ENCODE results near the gene FBXW4.
"Not testable (repeated sequence)": the region's sequence is repeated elsewhere in the genome, so short reads cannot be mapped to it uniquely, and the experiment has no call there.

FBXW4 gene

DNA sequence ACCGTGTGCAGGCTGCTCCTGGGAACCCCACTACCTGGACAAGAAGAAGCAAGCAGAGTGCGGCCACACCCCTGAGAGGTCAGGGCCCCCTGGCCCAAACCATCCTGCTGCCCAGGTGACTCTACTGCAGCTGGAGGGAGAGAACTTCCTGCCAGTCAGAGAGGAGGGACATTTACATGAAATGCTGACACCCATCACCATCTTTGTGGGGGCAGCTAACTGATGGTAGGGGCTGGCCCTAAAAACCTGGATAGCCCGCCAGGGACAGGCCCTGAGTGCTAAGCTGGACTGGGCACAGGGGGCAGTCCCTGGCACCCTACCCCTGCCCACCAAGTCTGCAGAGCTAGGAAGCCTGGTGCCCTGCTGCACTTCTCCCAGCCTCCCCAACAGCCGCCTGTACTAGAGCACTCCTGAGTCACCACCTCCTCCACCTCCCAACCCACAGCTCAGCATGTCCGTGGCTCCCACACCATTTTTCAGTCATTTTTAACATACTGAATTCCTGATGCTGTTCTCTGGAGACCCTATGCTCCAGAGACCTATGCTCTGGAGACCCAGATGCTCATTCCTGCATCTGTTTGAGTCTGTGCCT, 79.3 kb downstream of the FBXW4 start:
- DNase-seq = no peak

DNA sequence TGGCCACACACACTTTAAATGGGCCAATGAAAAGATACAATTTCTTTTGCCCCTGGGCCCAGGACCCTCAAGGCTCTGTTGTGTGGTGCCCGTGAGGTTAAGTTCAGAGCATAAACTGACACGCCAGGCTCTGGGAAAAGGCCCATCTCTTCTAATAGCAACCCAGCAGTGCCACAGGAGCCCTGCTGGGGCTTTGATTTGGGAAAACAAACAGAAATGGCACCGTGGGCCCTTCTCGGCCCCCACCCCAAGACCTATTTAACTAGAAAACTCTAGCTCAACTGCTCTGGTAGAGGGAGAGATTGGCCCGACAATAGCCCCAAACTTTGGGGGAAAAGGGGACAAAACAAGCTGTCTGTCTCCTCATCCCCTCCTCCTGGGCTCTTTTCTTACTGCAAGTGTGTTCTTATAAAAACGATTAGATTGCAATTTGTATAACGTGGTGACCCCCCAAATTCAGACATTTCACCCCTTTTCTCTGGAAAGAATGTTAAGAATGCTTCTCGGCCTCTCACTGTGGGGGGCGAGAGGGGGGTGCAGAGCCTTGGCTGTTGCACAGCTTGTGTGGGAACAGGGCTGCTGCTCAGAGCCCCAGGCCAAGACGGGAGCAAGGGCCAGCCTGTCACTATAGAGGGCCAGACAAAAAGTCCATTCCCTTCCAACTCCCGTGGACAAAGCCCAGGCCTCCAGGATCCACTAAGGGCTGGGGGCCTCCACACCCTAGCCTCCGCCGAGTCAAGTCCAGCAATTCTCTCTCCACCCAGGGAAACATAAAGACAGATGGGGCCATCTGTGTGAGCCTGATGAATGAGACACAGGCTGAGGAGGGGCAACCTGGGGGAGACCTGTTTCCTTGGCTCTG, 80.1 kb downstream of the FBXW4 start:
- DNase-seq = no peak

DNA sequence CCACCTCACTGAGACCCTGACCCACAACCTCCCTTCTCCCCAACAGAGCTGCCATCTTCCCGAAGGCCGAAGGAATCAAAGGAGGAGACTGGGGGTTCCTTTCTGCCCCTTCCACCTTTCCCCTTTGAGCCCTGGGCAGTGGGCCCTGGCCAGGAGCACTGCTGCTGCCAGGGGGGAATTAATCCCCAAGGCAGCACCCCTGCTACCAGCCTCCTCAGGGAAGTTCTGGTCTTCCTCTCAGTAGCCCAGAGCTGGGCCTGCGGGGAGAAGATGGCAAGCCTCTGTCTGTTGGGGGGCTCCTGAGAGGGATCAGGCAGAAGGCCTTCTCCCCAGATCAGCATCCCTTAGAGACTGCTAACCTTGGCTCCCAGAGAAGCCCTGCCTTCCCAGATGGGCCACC, 81.3 kb downstream of the FBXW4 start:
- DNase-seq = no peak

DNA sequence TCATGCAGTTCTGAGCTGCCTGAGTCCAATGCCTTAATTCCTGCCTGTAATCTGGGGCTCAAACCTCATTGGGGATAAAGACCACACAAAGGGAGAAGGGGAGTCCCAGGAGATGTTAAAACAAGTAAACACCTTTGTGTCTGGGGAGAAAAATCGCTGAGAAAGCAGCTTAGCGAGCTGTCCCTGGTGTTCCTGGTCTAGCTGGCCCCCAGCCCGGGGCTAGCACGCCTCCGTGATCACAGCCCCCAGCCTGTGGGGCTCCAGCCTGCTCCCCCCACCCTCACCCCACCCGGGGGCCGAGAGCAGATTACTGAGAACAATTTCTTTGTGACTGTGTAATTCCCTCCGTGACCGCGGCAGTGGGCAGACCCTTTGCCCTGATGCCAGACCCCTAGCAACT, 82.1 kb downstream of the FBXW4 start:
- no peak for DNase-seq

DNA sequence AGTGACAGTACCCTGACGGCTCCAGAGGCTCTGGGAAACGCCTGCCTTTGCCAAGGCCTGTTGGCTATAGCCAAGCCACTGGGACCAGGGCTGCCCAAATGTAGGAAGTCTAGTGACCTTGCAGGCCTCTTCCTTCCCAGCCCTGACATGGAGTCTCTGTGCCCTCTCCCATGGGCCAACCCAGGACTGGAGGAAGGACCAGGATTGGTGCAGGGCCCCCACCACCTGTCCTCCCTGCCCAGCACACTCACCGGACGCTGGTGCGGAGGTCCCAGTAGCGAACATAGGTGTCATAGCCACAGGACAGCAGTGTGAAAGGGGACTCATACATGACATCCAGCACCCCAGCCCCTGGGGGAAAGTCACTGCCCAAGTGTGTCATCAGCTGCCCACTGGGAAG, 82.9 kb downstream of the FBXW4 start:
- no peak for DNase-seq

DNA sequence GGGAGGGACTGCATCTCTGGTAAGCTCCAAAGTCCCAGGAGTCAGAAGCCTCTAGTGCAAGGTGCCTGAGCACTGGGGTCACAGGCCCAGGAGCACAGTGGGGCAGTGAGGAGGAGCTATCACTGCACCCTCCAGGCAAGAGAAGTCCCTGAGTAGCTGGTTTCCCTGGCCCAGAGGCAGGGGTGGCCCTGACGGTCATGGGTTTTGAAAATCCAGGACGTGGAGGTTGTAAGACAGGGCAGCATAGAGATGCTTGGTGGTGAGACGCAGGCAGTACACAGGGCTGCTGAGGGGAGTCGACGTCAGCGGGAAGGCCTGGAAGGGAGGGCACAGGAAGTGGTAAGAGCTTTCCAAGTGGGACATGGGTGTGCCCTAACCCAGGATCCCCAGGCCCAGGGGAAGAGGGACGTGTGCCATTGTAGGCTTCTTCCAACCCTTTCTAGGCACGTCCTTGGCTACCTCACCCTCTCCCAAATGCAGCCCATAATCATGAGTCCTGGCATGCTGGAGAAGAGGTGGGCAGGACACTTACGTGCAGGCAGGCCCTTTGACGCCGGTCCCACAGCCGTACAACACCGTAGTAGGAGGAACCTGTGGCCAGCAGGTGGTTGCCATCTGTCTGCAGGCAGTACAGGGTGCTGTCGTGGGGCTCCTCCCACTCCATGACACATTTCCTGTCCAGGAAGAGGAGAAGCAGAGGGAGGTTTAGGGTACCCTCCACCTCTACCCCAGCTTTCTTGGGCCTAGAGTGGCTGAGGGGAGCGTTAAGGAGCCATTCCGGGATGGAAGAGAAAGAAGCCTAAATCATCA, 83.7 kb downstream of the FBXW4 start:
- DNase-seq = no peak

DNA sequence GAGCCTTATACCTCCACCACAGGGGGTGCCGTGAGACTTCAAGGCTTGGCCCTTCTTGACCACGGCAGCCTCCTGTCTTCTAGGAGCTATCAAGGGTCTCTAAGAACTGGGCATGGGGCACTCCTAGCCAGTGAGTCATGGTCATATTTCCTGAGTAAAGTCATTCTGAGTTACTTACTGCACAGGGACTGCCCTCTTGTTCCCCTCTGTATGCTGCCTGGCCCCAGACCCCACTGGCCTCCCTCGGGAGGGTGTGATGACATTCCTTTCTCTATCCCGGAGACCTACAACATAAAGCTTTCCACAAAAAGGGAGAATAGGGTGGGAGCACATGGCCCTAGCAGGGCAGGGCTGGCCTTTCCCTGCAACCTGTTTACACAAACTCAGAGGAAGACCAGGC, 85.5 kb downstream of the FBXW4 start:
- no peak for DNase-seq

DNA sequence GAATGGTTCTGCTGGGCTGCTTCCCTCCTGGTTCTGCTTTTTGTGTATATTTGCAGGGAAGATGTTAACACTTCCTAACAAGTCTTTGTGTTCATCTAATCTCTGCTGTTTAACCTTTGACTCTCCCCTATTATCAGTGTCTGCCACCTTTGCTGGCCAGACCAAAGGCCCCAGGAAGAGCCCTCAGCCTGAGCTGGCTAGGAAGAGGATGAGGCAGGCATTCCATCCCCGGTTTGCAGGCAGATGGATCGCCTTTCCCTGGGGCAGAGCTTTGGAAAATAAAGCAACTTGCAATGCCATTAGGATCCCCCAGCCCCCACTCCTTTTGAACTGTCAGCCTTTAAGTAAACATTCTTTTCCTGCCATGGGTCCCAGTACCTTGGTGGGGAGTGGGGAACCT, 87.8 kb downstream of the FBXW4 start:
- no peak for DNase-seq

DNA sequence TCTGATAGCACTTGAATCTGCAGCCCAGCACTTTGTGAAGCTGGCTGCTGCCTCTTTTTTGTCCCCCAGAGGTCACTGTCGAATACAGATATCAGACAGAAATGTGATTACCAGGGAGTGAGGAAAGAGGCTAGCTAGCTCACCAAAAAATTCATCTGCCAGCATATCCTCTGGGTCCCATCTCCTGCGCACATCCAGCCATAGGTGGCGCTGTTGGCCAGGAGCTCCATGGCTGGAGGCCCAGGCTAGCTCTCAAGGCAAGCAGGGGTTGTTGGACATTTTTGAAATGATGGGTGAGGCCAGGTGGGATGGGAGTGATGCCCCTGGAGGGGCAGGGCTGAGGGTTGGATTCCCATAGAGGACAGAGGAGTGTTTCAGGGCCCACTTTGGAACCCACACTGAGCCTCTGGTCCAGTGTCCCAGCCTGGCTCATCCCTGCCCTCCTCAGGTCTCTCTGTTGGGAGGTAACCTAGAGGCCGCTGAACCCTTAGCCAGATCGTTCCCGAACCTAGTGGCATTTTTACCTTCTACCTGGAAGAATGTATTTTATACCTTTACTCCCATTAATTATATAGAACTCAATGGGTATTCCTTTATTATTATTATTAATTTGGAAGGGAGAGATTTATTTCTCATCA, 92.1 kb downstream of the FBXW4 start:
- DNase-seq = peak; percentile 86

DNA sequence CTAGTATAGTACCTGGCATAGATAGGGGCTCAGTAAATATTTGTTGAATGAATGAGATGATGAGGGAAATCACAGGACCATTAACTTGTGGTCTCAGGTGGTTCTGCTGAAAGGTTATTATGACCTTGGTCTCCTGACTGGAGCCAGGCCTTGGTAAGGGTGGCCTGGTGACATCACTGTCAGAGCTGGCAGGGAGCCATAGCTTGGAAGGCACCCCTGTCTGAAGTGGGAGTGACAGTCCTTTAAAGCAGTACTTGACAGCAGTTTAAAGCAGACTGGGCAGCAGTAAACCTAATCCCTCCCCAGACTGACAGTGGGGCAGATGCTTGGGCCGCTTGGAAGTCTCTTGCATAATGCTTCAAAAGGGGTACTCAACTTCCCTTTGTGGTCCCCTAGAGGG, 93.4 kb downstream of the FBXW4 start:
- peak; percentile 39 for DNase-seq

DNA sequence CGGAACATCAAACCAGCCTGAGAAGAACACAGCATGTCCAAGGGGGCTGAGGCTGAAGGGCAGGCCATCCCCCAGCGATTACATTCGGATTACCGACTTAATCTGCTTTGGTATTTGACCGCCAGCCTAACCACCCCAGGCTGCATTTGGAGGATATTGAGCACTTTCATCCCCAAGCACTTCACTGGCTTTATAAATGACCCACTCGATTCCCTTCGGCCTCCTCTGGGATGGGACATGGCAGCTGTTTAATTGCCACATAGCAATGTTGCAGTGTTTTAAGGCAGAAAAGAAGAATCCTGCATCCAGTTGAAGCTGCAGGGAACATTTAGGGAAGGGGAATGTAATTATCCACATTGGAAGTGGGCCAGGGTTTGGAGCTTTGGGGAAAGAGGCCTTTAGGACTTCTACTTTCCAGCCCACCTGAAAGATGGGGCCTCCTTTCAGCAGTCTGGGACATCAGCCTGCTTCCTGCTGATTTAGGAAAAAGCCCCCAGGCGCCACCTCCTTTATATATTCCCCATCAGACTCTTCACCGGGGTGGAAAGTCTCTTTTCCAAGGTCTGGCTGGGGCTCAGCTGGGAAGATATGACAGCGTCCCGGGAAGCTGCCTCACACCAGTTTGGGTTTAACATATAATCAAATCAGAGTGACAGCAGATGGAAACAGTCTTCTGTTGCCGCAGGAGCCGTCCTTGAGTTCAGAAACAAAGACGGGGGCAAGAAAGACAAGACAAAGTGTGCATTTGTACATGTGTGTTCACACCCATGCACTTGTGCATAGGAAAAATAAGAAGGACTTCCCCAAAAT, 97.7 kb downstream of the FBXW4 start:
- no peak for DNase-seq

DNA sequence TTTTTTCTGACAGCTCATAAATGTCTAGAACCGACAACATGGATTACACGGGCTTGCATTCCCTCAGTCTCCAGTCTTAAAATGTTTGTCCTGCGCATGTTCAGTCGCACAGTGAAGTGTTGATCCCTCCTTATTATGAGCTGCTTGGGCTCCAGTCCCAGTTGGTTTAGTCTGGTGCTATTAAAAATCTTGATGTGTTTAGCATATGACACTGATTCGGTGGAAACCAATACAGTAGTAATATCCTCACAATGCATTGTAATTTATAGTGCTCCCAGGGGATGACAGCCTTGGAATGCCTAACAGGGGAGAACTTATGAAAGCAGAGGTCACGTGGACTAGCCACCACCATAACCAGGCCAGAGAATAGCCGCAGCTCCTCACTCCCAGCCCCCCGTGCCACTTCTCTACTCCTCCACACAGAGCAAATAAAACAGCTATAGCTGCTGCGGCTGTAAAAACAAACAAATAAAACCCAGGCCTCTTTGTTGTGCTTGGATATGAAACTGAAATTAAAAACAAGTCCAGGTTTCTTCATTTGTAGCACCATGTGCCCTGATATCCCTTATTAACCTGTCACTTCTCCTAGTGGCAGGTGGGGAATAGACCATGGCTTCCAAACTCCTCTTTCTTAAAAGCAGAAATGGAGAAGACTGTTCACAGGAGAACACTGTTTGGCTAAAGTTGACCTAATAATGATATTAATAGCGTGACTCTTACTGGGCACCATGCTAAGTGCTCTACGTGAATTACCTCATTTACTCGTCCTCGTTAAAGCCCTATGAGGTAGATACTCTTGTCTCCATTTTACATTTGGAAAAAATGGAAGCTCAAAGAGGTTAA, 99.2 kb downstream of the FBXW4 start:
- no peak for DNase-seq

DNA sequence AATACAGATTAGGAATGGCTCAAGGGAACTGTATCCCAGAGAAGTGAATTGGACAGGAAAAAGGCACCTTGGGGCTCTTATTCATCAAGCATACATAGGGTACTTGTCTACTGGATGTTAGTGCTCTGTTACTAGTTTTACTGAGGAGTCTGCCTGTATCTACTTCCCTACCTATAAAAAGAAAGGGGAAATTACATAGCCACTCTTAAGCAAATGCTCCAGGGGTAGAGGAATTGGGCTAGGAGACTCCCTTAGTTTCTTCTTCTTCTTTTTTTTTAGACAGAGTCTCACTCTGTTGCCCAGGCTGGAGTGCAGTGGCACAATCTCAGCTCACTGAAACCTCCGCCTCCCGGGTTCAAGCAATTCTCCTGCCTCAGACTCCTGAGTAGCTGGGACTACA, 101.6 kb downstream of the FBXW4 start:
- not testable (repeated sequence) for DNase-seq

DNA sequence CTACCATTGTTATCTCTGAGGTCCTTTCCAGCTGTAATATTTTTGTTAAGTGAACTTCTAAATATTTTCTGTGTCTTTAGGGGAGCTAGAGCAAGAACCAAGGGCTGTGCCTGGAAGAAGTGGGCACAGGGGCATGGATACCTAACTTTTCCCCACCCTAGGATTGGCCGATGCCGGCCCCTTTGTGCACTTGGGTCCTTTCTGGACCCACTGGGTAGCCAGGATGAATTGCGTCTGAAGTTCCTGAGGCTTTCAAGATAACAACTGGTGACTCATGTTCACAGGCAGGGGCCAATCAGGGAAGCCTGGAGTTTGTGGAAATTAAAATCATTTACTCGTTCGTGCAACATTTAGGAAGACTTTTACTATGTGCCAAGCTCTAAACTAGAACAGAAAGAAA, 106.1 kb downstream of the FBXW4 start:
- DNase-seq = no peak

DNA sequence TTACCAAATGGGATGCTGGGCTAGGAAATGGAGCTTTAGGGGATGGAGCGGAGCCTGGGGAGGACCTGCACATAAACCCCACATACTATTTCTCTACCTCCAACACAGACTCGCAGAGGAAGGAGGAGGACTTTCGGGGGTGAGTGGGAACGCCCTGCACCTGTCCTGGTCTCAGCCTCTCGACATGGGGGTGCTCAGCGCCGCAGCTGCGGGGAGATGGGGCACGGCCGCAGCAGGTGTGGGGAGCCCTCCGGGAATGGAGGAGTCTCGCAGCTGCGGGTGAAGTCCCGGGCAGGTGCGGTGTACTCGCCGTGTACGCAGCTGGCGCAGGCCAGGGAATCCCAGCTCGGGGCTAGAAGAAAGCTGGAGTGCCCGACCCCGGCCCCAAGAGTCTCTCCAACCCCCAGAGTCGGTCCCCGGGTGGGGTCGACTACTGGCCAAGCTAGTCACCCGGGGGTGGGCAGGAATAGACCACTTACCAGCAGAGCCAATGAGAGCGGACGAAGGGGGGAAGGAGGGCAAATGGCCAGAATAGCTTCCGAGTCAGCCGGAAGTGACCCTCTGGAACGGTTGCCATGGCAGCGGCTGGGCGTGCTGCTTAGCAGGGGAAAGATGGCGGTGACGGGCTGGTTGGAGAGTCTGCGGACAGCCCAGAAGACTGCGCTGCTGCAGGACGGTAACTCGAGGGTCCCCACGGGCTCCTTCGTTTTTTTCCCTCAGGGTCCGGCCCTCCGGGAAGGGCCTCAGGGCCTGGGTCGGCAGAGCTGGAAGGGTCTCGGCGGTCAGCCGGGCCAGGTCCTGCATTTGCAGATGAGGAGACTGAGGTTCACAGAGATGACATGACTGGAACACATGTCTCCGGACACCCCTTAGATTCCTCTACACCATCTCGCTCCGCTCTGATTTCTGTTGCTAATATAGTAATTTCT, 107.0 kb downstream of the FBXW4 start, which contains the start of the genes DPCD and POLL:
Gene DPCD (plus strand): TSS at position 597 of the 929 bp plus-strand sequence. CDS start 16 bp downstream, at position 613.
Gene POLL (minus strand): TSS at position 533 of the 929 bp plus-strand sequence. CDS start 897 bp downstream, outside the sequence.
- peak; percentile 95 for DNase-seq

DNA sequence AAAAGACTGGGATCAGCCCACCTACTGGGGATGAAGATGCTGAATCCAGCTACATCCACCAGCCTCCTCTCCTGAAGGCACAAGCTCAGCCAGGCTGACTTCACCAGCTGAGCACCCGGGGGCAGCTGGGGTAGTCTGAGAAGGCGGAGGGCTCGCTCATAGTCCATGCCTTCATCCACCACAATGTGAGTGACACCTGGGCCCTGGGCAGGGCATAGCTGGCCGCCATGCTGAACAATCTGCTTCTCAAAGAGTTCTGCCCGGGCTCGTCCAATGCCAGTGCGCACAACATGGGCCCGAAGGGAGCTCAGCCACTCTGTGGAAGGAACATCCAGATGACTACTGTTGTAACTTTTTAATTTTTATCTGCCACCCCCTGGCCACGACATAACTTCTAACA, 109.1 kb downstream of the FBXW4 start:
- no peak for DNase-seq

DNA sequence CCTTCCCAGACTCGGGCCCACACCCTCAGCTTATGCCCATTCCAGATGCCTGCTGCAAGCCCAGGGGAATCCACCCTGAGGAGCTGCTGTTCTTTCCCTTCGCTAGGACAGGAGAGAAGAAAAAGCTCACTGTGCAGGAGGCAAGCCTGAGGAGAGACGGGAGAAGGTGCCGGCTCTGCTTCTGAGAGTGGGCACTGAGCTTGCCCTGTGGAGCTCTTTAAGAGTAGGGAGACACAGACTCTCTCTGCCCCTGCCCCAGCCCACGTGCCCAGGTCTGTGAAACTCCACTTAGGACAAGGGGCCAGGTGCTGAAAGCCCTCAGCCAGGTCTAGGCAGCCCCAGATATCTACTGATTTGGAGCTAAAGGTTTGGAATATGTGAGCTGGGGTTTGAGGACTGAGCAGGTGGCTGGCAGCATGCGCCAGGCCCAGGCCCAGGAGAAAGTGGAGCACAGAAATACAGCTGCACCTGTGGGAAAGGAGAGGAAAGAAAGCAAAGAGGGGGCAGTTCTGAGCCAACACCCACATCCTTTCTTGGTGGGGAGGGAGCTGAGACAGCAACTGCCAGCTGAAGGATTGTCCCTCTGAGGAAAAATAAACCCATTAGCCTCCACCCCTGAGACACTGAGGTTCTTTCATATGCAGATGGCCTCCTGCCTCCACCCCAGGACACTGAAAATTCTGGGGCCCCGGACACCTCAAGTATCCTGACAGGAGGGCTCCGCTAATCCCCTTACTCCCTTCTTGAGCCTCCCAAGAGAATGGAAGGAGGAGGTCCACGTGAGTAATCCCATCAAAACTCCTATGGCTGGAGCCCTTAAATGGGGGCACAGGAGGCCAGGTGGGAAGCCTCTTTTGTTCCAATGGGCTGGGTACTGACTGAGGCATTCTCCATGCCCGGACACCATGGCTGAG, 114.2 kb downstream of the FBXW4 start:
- DNase-seq = no peak

DNA sequence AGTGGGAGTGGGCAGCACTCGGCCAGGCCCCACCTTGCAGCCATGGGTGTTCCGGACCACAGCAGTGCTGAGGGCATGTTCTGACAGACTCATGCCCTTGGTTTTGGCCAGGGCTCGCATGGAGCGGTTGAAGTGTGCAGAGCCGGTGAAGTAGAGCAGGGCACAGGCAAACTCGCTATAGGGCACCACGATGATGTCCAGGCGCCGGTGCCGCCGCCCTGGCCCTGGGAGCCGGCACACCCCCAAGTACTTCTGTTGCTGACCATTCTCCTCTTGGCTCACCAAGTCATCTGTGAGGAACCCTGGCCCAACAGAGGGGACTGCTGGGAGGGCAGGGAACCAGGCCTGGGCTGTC, 115.5 kb downstream of the FBXW4 start:
- no peak for DNase-seq

Data from activated effector memory CD4-positive, alpha-beta T cell treated with anti-CD3 and anti-CD28 coated beads, Interleukin-2, amount 50 U/mL, for 16 hours (primary cell).